Upper lobe of right lung (tissue), 1 donor: Measurements from ENCODE around the gene FGD3. TPM values are rescaled to one million over a fixed set of nuclear protein-coding genes. Genes with fewer than 3 reads are reported as not detected.
A peak's percentile ranks its signal among the peaks of the same experiment; 100 is the strongest.

Experiments
- ATAC-seq: fragments of 200-7000 bp; cut with Tn5 transposase; one replicate; pipeline ENCODE4 v1.9.1; 2020; ENCODE audit warnings: mild to moderate bottlenecking, moderate library complexity
- DNase-seq: peaks from one replicate; pipeline ENCODE4 v3.0.0-alpha.2; 2020
- H3K27ac ChIP-seq: fragments of 200-600 bp; one replicate; pipeline ENCODE4 v1.8.0; 2022
- H3K27me3 ChIP-seq: fragments of 200-600 bp; one replicate; pipeline ENCODE4 v1.8.0; 2022; ENCODE audit warnings: mild to moderate bottlenecking
- H3K36me3 ChIP-seq: fragments of 200-600 bp; one replicate; pipeline ENCODE4 v1.8.0; 2022
- H3K4me1 ChIP-seq: fragments of 200-600 bp; one replicate; pipeline ENCODE4 v1.8.0; 2022
- H3K4me3 ChIP-seq: fragments of 200-600 bp; one replicate; pipeline ENCODE4 v1.8.0; 2022; ENCODE audit warnings: mild to moderate bottlenecking
- H3K9me3 ChIP-seq: fragments of 200-600 bp; one replicate; pipeline ENCODE4 v1.8.0; 2022
- CTCF ChIP-seq: fragments of 200-600 bp; IDR thresholded peaks from one replicate; pipeline ENCODE4 v1.8.0; 2022; ENCODE audit warnings: antibody characterized with exemption
- intact Hi-C: fragments of 100-400 bp; cut with DNase I; formaldehyde crosslinking; loops from one replicate; pipeline ENCODE4 v1.11.0; 2022
- total RNA-seq: library from RNA; stranded (reverse); fragmentation: NEBNext Ultra II Directional; extraction: Animal tissue kit (Norgen Biotek cat#: 25700); gene quantifications from one replicate; pipeline ENCODE4 v1.2.1, GENCODE V29; 2021
- donor health status: DM: no; HTN: yes; CAD: no; lungs with severe emphysema.

FGD3 gene
- total RNA-seq, 1 donor from 2014 or later: 21.6 TPM

GRCh38 chr9:93020771-93021670 lies 73.7 kb downstream of the FGD3 start:
- DNase-seq (peak; percentile 48), ATAC-seq (no peak)
- Histone ChIP-seq H3K4me3 (no peak overlapping the region), H3K27me3 (no peaks in the 10 kb centered on the region), H3K36me3 (peaks cover 17% of the 10 kb centered on the region), H3K27ac (no peak overlapping the region), H3K4me1 (no peaks in the 10 kb centered on the region), H3K9me3 (no peaks in the 10 kb centered on the region)
- TF ChIP-seq CTCF: no peak
- intact Hi-C loops: no loop called here

- DNase-seq (no peak), ATAC-seq (no peak)
Observed at GRCh38 chr9:93022066-93022465, 74.7 kb downstream of the FGD3 start.

GRCh38 chr9:93022721-93023520 lies 75.6 kb downstream of the FGD3 start:
- H3K9me3 ChIP-seq: no peaks in the 10 kb centered on the region
- peaks cover 17% of the 10 kb centered on the region for H3K36me3 ChIP-seq
- TF ChIP-seq CTCF: no peak
- intact Hi-C loops: no loop called here
- H3K4me1 ChIP-seq: no peaks in the 10 kb centered on the region
- no peaks in the 10 kb centered on the region for H3K27me3 ChIP-seq
- H3K4me3 ChIP-seq: no peak overlapping the region
- no peak overlapping the region for H3K27ac ChIP-seq
- ATAC-seq (no peak), DNase-seq (no peak)

More at GRCh38 chr9:93022066-93022465, 74.7 kb downstream of the FGD3 start:
- H3K9me3 ChIP-seq: no peaks in the 10 kb centered on the region
- H3K27me3 ChIP-seq: no peaks in the 10 kb centered on the region
- intact Hi-C loops: no loop called here
- no peaks in the 10 kb centered on the region for H3K4me1 ChIP-seq
- H3K27ac ChIP-seq: no peak overlapping the region
- H3K36me3 ChIP-seq: peaks cover 17% of the 10 kb centered on the region
- no peak overlapping the region for H3K4me3 ChIP-seq
- TF ChIP-seq CTCF: no peak

GRCh38 chr9:93023521-93023815 lies 76.1 kb downstream of the FGD3 start:
- H3K27ac ChIP-seq: no peak overlapping the region
- intact Hi-C loops: no loop called here
- H3K36me3 ChIP-seq: peaks cover 17% of the 10 kb centered on the region
- H3K9me3 ChIP-seq: no peaks in the 10 kb centered on the region
- H3K4me3 ChIP-seq: no peak overlapping the region
- H3K27me3 ChIP-seq: no peaks in the 10 kb centered on the region
- no peak for TF ChIP-seq CTCF
- no peaks in the 10 kb centered on the region for H3K4me1 ChIP-seq
- no peak for DNase-seq
- no peak for ATAC-seq

GRCh38 chr9:93024646-93024910 lies 77.3 kb downstream of the FGD3 start:
- no peak for TF ChIP-seq CTCF
- DNase-seq (no peak), ATAC-seq (no peak)
- no peak overlapping the region for H3K27ac ChIP-seq
- no peaks in the 10 kb centered on the region for H3K4me1 ChIP-seq
- no peak overlapping the region for H3K4me3 ChIP-seq
- intact Hi-C loops: no loop called here
- H3K27me3 ChIP-seq: no peaks in the 10 kb centered on the region
- H3K36me3 ChIP-seq: peaks cover 17% of the 10 kb centered on the region
- H3K9me3 ChIP-seq: no peaks in the 10 kb centered on the region
